Fibroblast of the aortic adventitia (primary cell): ENCODE results near the gene NT5C. TPM values are rescaled to one million over a fixed set of nuclear protein-coding genes. Genes with fewer than 3 reads are reported as not detected.
A peak's percentile ranks its signal among the peaks of the same experiment; 100 is the strongest.

Experiments used
- DNase-seq: peaks from one replicate; pipeline ENCODE4 v3.0.0-alpha.2; 2010; ENCODE audit warnings: low read depth
- H3K4me3 ChIP-seq: 2 replicates; pipeline ENCODE4 v1.5.1; 2011; ENCODE audit warnings: low read depth, mild to moderate bottlenecking, control low read depth, low read length, moderate library complexity
- total RNA-seq: library from RNA; depleted of rRNA; stranded (reverse); fragments of >200 nt; gene quantifications from 2 replicates; pipeline ENCODE4 v1.2.3, GENCODE V29; 2012; ENCODE audit warnings: low replicate concordance
- TF ChIP-seq, protein P1 (sequence below): IDR thresholded peaks from 2 replicates; pipeline ENCODE4 v1.5.1; 2011; ENCODE audit warnings: mild to moderate bottlenecking, low read length, control low read depth, inconsistent platforms; ENCODE audit not compliant: insufficient read depth

Gene NT5C
- 39.8 and 45.2 TPM in 2 replicates for total RNA-seq

DNA sequence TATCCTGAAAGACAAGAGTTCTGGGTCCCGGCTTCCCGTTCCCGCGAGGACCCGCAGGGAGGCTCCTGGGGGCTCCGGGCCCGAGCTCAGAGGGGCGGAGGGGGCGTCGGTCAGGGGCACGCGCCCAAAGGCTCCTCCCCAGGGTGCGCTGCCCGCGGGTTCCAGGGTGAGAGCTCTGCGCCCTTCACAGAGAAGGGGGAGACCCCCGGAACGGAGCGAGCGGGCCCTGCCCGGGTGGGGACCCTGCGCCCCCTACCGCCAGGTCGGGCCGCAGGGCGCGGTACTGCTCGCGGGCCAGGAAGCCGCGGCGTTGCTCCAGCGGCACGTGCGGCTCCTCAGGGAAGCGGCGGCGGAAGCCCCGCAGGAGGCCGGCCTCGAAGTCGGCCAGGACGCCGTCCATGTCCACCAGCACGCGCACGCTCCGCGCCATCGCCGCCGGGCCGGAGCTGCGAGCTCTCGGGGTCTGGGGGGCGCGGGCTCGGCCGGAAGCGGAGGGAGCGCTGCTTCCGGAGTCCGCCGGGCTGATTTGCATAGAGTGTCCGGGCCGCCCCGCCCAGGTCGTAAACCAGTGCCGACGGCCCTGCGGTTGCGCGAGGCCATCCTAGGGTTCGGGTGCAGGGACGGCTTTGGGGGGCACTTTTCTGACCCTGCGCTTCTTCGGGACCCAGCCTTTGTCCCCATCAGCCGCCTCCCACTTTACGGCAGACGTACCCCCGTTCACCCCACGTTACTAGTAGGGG, at the start of gene NT5C:
Gene NT5C (minus strand): TSS at position 465 of the 740 bp plus-strand sequence. CDS start 35 bp downstream, at position 430.
- DNase-seq = peak; percentile 64
- TF ChIP-seq, protein P1, sequence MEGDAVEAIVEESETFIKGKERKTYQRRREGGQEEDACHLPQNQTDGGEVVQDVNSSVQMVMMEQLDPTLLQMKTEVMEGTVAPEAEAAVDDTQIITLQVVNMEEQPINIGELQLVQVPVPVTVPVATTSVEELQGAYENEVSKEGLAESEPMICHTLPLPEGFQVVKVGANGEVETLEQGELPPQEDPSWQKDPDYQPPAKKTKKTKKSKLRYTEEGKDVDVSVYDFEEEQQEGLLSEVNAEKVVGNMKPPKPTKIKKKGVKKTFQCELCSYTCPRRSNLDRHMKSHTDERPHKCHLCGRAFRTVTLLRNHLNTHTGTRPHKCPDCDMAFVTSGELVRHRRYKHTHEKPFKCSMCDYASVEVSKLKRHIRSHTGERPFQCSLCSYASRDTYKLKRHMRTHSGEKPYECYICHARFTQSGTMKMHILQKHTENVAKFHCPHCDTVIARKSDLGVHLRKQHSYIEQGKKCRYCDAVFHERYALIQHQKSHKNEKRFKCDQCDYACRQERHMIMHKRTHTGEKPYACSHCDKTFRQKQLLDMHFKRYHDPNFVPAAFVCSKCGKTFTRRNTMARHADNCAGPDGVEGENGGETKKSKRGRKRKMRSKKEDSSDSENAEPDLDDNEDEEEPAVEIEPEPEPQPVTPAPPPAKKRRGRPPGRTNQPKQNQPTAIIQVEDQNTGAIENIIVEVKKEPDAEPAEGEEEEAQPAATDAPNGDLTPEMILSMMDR = peak; percentile 53
- peak within 1 kb of the TSS; percentile 74 for H3K4me3 ChIP-seq

DNA sequence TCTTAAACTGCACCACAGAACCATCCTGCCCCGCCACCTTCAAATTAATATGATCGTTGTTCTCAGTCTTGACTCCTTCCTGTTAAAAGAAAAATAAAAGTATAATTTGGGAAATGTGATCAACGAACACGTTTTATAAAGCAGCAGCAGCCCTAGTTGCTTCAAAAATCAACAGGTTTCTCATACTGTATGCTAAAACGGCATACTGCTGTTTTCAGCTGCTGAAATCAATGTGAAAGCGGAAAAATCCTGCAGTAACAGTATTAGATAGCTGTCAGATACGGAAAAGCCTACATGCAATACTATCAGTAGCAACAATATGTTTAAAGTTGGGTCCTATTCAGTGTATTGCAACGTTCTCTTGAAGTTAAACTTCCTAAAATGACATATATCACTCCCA, 49.6 kb upstream of the NT5C start:
- no peak for DNase-seq
- H3K4me3 ChIP-seq = peak overlapping the region; percentile 96
- TF ChIP-seq, protein P1 = no peak

DNA sequence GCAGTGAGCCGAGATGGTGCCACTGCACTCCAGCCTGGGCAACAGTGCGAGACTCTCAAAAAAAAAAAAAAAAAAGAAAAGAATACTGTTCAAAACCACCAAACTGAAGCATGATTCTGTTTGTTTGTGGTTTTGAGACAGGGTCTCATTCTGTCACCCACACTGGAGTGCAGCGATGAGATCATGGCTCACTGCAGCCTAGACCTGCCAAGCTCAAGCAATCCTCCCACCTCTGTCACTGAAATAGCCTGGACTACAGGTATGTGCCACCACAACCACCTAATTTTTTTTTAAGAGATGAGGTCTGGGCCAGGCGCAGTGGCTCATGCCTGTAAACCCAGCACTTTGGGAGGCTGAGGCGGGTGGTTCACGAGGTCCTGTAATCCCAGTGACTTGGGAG, 46.9 kb upstream of the NT5C start:
- TF ChIP-seq, protein P1 = no peak
- no peak overlapping the region for H3K4me3 ChIP-seq
- no peak for DNase-seq

DNA sequence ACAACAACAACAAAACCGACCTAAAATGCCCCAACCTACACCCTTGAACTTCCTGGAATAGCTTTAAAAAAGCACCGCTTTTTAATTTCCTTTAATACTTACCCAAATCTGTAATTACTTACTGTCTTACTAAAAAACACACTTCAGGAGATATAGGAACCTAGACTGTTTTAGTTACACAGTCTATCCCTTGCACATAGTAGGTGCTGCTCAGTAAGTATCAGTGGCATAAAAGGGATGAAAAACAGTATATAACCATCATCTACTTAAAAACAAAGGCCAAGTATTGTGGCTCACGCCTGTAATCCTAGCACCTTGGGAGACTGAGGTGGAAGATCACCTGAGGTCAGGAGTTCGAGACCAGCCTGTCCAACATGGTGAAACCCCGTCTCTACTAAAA, 45.1 kb upstream of the NT5C start:
- TF ChIP-seq, protein P1 = no peak
- DNase-seq = no peak
- no peak overlapping the region for H3K4me3 ChIP-seq

DNA sequence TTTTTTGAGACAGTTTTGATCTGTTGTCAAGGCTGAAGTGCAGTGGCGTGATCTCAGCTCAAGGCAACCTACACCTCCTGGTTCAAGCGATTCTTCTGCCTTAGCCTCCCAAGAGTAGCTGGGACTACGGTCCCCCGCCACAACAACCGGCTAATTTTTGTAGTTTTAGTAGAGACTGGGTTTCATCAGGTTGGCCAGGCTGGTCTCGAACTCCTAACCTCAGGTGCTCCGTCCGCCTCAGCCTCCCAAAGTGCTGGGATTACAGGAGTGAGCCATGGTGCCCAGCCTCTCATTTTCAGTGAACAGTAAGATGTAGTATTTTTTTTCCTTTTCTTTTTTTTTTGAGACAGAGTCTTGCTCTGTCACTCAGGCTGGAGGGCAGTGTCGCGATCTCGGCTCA, 43.5 kb upstream of the NT5C start:
- TF ChIP-seq, protein P1 = no peak
- no peak overlapping the region for H3K4me3 ChIP-seq
- no peak for DNase-seq

DNA sequence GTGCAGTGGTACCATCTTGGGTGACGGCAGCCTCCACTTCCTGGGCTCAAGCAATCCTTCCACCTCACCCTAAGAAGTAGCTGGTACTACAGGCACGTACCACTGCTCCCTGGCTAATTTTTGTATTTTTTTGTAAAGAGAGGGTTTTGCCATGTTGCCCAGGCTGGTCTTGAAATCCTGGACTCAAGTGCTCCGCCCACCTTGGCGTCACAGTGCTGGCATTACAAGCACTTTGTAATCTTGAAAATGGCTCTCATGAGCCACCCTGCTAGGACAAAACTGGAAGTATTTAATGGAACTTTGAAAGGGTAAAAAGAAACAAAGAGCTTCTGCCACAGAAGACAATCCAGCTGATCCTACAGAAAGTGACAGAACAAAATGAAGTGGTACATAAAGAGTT, 42.0 kb upstream of the NT5C start:
- no peak for DNase-seq

More for the DNA sequence above, 42.0 kb upstream of the NT5C start:
- H3K4me3 ChIP-seq = no peak overlapping the region
- TF ChIP-seq, protein P1 = no peak
